ENCODE data around the gene ENOPH1.

DNA sequence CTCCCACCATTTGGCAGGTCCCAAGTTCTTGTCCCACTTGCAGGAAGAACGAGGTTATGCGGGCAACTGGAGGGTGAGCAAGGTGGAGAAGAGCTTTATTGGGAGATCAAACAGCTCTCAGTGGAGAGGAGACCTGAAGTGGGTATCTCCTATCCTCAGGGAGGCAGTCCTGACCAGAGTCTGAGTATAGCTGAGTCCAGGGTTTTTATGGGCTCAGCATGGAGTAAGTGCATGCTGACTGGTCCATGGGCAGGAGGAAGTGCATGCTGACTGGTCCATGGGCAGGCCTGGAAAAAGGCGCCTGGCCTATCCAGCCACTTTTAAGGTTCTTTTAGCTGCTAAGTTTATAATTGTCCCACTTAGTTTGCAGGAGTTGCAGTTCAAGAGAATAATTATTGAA is 49.2 kb upstream of the ENOPH1 start:
- TF ChIP-seq, protein P1, sequence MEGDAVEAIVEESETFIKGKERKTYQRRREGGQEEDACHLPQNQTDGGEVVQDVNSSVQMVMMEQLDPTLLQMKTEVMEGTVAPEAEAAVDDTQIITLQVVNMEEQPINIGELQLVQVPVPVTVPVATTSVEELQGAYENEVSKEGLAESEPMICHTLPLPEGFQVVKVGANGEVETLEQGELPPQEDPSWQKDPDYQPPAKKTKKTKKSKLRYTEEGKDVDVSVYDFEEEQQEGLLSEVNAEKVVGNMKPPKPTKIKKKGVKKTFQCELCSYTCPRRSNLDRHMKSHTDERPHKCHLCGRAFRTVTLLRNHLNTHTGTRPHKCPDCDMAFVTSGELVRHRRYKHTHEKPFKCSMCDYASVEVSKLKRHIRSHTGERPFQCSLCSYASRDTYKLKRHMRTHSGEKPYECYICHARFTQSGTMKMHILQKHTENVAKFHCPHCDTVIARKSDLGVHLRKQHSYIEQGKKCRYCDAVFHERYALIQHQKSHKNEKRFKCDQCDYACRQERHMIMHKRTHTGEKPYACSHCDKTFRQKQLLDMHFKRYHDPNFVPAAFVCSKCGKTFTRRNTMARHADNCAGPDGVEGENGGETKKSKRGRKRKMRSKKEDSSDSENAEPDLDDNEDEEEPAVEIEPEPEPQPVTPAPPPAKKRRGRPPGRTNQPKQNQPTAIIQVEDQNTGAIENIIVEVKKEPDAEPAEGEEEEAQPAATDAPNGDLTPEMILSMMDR (conservative IDR thresholded peaks at IDR 0.05 in 1 of 2, IDR thresholded peaks at IDR 0.05 in 1 of 2; ENCODE audit: low read depth in 1 of 2, low read length in 2 of 2): no peak
- no peak for TF ChIP-seq EZH2 (IDR thresholded peaks at IDR 0.05; ENCODE audit: low read length, missing control alignments)

Measured in fibroblast of lung (primary cell).